GM12875 (cell line): ENCODE data around the gene RNF123.

Source experiments
- H3K4me3 ChIP-seq: one replicate; pipeline ENCODE4 v1.5.1; 2011; ENCODE audit warnings: low read depth, low read length, control low read depth
- TF ChIP-seq, protein P1 (sequence below): IDR thresholded peaks from 2 replicates; pipeline ENCODE4 v1.5.1; 2011; ENCODE audit warnings: low read depth, mild to moderate bottlenecking, control low read depth, inconsistent platforms, low read length, moderate library complexity, borderline replicate concordance; ENCODE audit not compliant: insufficient read depth

The RNF123 gene

DNA sequence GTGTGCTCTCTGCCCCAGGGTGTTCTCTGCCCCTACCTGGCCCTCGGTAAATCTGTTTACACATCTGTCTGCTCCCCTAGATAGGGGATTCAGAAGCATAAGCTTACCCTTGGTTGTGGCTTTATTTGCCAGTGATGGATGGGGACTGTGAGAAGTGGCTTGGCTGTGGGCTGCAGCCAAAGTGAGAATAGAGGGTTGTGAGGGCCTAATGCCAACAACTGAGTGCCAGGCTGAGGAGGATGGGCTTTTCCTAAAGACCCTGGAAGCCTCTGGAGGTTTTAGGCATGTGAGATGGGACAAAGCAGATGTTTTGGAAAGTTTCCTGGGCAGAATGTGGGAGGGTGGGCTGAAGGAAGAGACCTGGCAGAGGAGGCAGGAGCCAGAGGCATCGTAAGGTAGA, 30.6 kb upstream of the RNF123 start:
- H3K4me3 ChIP-seq: no peak overlapping the region
- TF ChIP-seq, protein P1, sequence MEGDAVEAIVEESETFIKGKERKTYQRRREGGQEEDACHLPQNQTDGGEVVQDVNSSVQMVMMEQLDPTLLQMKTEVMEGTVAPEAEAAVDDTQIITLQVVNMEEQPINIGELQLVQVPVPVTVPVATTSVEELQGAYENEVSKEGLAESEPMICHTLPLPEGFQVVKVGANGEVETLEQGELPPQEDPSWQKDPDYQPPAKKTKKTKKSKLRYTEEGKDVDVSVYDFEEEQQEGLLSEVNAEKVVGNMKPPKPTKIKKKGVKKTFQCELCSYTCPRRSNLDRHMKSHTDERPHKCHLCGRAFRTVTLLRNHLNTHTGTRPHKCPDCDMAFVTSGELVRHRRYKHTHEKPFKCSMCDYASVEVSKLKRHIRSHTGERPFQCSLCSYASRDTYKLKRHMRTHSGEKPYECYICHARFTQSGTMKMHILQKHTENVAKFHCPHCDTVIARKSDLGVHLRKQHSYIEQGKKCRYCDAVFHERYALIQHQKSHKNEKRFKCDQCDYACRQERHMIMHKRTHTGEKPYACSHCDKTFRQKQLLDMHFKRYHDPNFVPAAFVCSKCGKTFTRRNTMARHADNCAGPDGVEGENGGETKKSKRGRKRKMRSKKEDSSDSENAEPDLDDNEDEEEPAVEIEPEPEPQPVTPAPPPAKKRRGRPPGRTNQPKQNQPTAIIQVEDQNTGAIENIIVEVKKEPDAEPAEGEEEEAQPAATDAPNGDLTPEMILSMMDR: no peak

DNA sequence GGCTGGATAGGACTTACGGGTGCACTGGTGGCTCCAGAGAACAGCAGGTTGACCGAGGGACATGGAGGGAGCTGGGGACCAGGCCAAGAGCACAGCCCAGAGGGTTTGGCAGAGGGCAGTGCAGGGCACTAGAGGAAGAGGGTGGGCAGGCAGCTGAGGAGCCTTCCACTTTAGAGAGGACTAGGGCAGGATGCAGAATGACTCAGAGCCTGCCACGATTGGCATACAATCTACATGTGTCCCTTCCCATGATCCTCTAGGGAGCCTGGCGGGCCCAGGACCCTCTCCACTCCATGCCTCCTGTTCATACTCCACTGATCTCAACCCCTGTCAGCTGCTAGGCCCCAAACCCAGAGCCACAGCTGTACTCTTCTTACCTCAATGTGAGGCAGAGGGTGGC, 29.6 kb upstream of the RNF123 start:
- TF ChIP-seq, protein P1: no peak
- no peak overlapping the region for H3K4me3 ChIP-seq

DNA sequence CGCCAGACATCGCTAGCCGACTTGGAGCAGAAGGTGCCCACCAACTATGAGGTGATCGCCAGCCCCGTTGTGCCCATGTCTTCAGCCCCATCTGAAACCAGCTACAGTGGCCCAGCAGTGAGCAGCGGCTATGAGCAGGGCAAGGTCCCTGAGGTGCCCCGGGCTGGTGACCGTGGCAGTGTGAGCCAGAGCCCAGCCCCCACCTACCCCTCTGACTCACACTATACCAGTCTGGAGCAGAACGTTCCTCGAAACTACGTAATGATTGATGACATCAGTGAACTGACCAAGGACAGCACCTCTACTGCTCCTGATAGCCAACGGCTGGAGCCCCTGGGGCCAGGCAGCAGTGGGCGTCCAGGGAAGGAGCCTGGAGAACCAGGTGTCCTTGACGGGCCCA, 28.1 kb upstream of the RNF123 start:
- no peak overlapping the region for H3K4me3 ChIP-seq
- TF ChIP-seq, protein P1: no peak

DNA sequence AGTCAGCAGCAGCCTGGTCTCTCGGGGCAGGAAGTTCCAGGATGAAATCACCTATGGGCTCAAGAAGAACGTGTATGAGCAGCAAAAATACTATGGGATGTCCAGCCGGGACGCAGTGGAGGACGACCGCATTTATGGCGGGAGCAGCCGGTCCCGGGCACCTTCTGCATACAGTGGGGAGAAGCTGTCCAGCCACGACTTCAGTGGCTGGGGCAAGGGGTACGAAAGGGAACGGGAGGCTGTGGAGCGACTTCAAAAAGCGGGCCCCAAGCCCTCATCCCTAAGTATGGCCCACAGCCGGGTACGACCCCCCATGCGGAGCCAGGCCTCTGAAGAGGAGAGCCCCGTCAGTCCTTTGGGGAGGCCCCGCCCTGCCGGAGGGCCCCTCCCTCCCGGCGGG, 27.3 kb upstream of the RNF123 start:
- H3K4me3 ChIP-seq: no peak overlapping the region
- TF ChIP-seq, protein P1: no peak

DNA sequence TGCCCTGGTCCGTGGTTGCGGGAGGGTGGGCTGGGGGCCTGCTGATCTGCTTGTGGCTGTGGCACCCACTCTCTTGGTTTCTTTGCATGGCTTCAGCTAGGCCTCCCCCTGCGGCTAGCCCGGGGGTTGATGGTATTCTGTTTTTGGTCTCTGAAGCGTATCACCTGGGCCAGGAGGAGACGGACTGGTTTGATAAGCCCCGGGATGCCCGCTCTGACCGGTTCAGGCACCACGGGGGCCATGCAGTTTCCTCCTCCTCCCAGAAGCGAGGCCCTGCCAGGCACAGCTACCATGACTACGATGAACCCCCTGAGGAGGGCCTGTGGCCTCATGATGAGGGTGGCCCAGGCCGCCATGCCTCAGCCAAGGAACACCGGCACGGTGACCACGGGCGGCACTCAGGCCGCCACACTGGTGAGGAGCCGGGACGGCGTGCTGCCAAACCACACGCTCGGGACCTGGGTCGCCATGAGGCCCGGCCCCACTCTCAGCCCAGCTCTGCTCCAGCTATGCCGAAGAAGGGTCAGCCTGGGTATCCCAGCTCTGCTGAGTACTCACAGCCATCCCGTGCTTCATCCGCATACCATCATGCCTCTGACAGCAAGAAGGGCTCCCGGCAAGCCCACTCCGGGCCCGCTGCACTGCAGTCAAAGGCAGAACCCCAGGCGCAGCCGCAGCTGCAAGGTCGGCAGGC, 26.5 kb upstream of the RNF123 start:
- no peak overlapping the region for H3K4me3 ChIP-seq
- TF ChIP-seq, protein P1: no peak

DNA sequence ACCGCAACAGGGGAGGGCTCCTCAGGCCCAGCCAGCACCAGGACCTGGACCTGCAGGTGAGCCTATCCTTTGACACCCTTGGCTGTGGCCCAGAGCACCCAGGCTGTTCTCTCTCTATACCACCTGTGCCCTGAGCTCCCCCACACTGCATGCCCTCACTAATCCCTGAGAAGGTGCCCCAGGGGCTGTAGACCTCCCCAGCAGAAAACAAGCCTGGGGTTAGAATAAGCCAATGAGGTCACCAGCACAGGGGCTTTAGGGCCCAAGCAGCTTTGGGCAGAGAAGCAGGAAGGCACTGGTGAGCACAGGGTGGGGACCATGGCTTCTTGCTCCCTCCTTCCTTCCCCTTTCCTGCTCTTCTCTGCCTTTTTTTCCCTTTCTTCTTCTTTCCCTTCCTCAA, 25.5 kb upstream of the RNF123 start:
- no peak overlapping the region for H3K4me3 ChIP-seq
- TF ChIP-seq, protein P1: no peak

DNA sequence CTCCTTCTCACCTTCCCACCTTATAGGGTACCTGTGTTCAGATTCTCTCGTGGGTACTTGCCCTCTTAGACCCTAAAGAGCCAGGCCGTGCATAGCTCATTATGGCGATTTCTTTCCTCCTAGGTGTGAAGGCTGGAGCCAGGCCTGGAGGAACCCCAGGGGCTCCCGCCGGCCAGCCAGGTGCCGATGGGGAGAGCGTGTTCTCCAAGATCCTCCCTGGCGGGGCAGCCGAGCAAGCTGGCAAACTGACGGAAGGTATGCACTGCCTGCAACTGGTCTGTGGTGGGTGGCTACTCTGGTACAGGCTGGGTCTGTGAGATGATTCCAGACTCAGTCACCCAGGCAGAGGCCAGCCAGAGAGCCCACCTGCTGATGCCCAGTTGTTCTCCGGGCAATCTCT, 25.1 kb upstream of the RNF123 start:
- TF ChIP-seq, protein P1: no peak

More for the DNA sequence above, 25.1 kb upstream of the RNF123 start:
- no peak overlapping the region for H3K4me3 ChIP-seq
